HEK293 (cell line): ENCODE results near the gene SLC25A45.
A peak's percentile ranks its signal among the peaks of the same experiment; 100 is the strongest.

Source experiments
- CTCF ChIA-PET: fragments of 350-600 bp; formaldehyde crosslinking; extraction: SDS; loops from one replicate; lab custom pipeline; 2021; ENCODE audit warnings: antibody characterized with exemption; lab: Yijun Ruan, JAX
- POLR2A ChIA-PET: fragments of 300-600 bp; formaldehyde crosslinking; extraction: SDS; loops from one replicate; lab custom pipeline; 2020; ENCODE audit warnings: antibody characterized with exemption, inconsistent platforms; lab: Yijun Ruan, JAX
- H3K27ac ChIP-seq: fragments of 200-500 bp; sonication (Bioruptor generic); 2 replicates; pipeline ENCODE4 v1.5.1; 2014; ENCODE audit warnings: low read depth, low read length, control low read depth, inconsistent platforms; ENCODE audit errors: extremely low read depth
- H3K36me3 ChIP-seq, 2 experiments: fragments of 200-500 bp in 1 of 2; sonication (Bioruptor generic) in 1 of 2; 1 replicate in 1 of 2; 2 replicates in 1 of 2; pipeline ENCODE4 v1.5.1; 2014 to 2017; ENCODE audit warnings: inconsistent platforms in 2 of 2, low read length in 2 of 2; ENCODE audit not compliant: control insufficient read depth in 2 of 2, insufficient read depth in 1 of 2
- H3K4me1 ChIP-seq: fragments of 200-500 bp; sonication (Bioruptor generic); 2 replicates; pipeline ENCODE4 v1.5.1; 2014; ENCODE audit warnings: mild to moderate bottlenecking, low read length, inconsistent platforms; ENCODE audit not compliant: control insufficient read depth, insufficient read depth
- H3K4me3 ChIP-seq: 2 replicates; pipeline ENCODE4 v1.5.1; 2011; ENCODE audit warnings: low read depth, mild to moderate bottlenecking, control low read depth, low read length, moderate library complexity
- H3K9me3 ChIP-seq: fragments of 200-500 bp; sonication (Bioruptor generic); 2 replicates; pipeline ENCODE4 v1.5.1; 2014; ENCODE audit warnings: low read depth, low read length, inconsistent platforms; ENCODE audit not compliant: control insufficient read depth, insufficient read depth
- FEZF1 ChIP-seq: fragments of 450-650 bp; formaldehyde crosslinking; IDR thresholded peaks from 2 replicates; pipeline ENCODE4 v1.5.1; 2016; ENCODE audit warnings: missing biosample characterization, missing genetic modification characterization
- KLF8 ChIP-seq: fragments of 450-650 bp; formaldehyde crosslinking; IDR thresholded peaks from 2 replicates; pipeline ENCODE4 v1.5.1; 2016; ENCODE audit warnings: missing biosample characterization, missing genetic modification characterization
- REPIN1 ChIP-seq: fragments of 450-650 bp; formaldehyde crosslinking; IDR thresholded peaks from 2 replicates; pipeline ENCODE4 v1.5.1; 2017; ENCODE audit warnings: missing biosample characterization, missing genetic modification characterization, low read depth
- SALL2 ChIP-seq: fragments of 450-650 bp; formaldehyde crosslinking; IDR thresholded peaks from 2 replicates; pipeline ENCODE4 v1.5.0; 2017; ENCODE audit warnings: missing biosample characterization, mild to moderate bottlenecking, missing genetic modification characterization, borderline replicate concordance
- ZFHX2 ChIP-seq: fragments of 450-650 bp; formaldehyde crosslinking; conservative IDR thresholded peaks from 2 replicates; pipeline ENCODE4 v1.5.1; 2016; ENCODE audit warnings: missing biosample characterization, missing genetic modification characterization
- ZNF132 ChIP-seq: fragments of 450-650 bp; formaldehyde crosslinking; IDR thresholded peaks from 2 replicates; pipeline ENCODE4 v1.5.1; 2017; ENCODE audit warnings: missing biosample characterization, missing genetic modification characterization, borderline replicate concordance
- ZNF148 ChIP-seq: fragments of 450-650 bp; formaldehyde crosslinking; IDR thresholded peaks from 2 replicates; pipeline ENCODE4 v1.5.0; 2017; ENCODE audit warnings: missing biosample characterization, missing genetic modification characterization, borderline replicate concordance
- ZNF18 ChIP-seq: fragments of 450-650 bp; formaldehyde crosslinking; IDR thresholded peaks from 2 replicates; pipeline ENCODE4 v1.5.1; 2016; ENCODE audit warnings: missing biosample characterization, missing genetic modification characterization
- ZNF354C ChIP-seq: fragments of 450-650 bp; formaldehyde crosslinking; IDR thresholded peaks from 2 replicates; pipeline ENCODE4 v1.5.1; 2016; ENCODE audit warnings: missing biosample characterization, missing genetic modification characterization, low read depth, borderline replicate concordance
- ZNF394 ChIP-seq: fragments of 450-650 bp; formaldehyde crosslinking; IDR thresholded peaks from 2 replicates; pipeline ENCODE4 v1.5.1; 2016; ENCODE audit warnings: missing biosample characterization, missing genetic modification characterization, mild to moderate bottlenecking, moderate library complexity, borderline replicate concordance
- ZNF423 ChIP-seq: fragments of 450-650 bp; formaldehyde crosslinking; IDR thresholded peaks from 2 replicates; pipeline ENCODE4 v1.5.1; 2016; ENCODE audit warnings: missing biosample characterization, missing genetic modification characterization
- ZNF426 ChIP-seq: fragments of 450-650 bp; formaldehyde crosslinking; IDR thresholded peaks from 2 replicates; pipeline ENCODE4 v1.5.1; 2017; ENCODE audit warnings: missing biosample characterization, missing genetic modification characterization, mild to moderate bottlenecking, inconsistent platforms, moderate library complexity
- ZNF529 ChIP-seq: fragments of 450-650 bp; formaldehyde crosslinking; IDR thresholded peaks from 2 replicates; pipeline ENCODE4 v1.5.1; 2017; ENCODE audit warnings: missing genetic modification characterization, missing biosample characterization; ENCODE audit not compliant: insufficient replicate concordance
- ZNF596 ChIP-seq: fragments of 450-650 bp; IDR thresholded peaks from 2 replicates; pipeline ENCODE4 v1.5.0; 2018; ENCODE audit warnings: missing biosample characterization, mild to moderate bottlenecking, missing genetic modification characterization, moderate library complexity
- ZNF626 ChIP-seq: fragments of 450-650 bp; sonication (Bioruptor Pico); formaldehyde crosslinking; IDR thresholded peaks from 2 replicates; pipeline ENCODE4 v1.5.1; 2018; ENCODE audit warnings: missing biosample characterization, missing genetic modification characterization, inconsistent platforms
- ZNF629 ChIP-seq: fragments of 450-650 bp; formaldehyde crosslinking; IDR thresholded peaks from 2 replicates; pipeline ENCODE4 v1.5.1; 2017; ENCODE audit warnings: missing biosample characterization, missing genetic modification characterization
- ZNF664 ChIP-seq: fragments of 450-650 bp; formaldehyde crosslinking; IDR thresholded peaks from 2 replicates; pipeline ENCODE4 v1.5.1; 2016; ENCODE audit warnings: missing biosample characterization, missing genetic modification characterization
- ZNF707 ChIP-seq: fragments of 450-650 bp; formaldehyde crosslinking; IDR thresholded peaks from 2 replicates; pipeline ENCODE4 v1.5.1; 2016; ENCODE audit warnings: missing biosample characterization, missing genetic modification characterization
- ZNF791 ChIP-seq: fragments of 450-650 bp; formaldehyde crosslinking; IDR thresholded peaks from 2 replicates; pipeline ENCODE4 v1.5.1; 2016; ENCODE audit warnings: missing biosample characterization, missing genetic modification characterization
- ZNF792 ChIP-seq: fragments of 450-650 bp; formaldehyde crosslinking; IDR thresholded peaks from 2 replicates; pipeline ENCODE4 v1.5.1; 2016; ENCODE audit warnings: missing biosample characterization, missing genetic modification characterization
- TF ChIP-seq, protein P1 (sequence below): fragments of 450-650 bp; formaldehyde crosslinking; IDR thresholded peaks from 2 replicates; pipeline ENCODE4 v1.5.1; 2017; ENCODE audit warnings: missing biosample characterization, missing genetic modification characterization
- TF ChIP-seq, protein P2 (sequence below): fragments of 450-650 bp; formaldehyde crosslinking; IDR thresholded peaks from 2 replicates; pipeline ENCODE4 v1.5.1; 2016; ENCODE audit warnings: missing biosample characterization, missing genetic modification characterization
- TF ChIP-seq, protein P3 (sequence below): fragments of 450-650 bp; formaldehyde crosslinking; IDR thresholded peaks from 2 replicates; pipeline ENCODE4 v1.5.1; 2017; ENCODE audit warnings: missing biosample characterization, missing genetic modification characterization
- TF ChIP-seq, protein P4 (sequence below): fragments of 450-650 bp; formaldehyde crosslinking; IDR thresholded peaks from 2 replicates; pipeline ENCODE4 v1.5.1; 2016; ENCODE audit warnings: missing biosample characterization, missing genetic modification characterization

Gene SLC25A45

DNA sequence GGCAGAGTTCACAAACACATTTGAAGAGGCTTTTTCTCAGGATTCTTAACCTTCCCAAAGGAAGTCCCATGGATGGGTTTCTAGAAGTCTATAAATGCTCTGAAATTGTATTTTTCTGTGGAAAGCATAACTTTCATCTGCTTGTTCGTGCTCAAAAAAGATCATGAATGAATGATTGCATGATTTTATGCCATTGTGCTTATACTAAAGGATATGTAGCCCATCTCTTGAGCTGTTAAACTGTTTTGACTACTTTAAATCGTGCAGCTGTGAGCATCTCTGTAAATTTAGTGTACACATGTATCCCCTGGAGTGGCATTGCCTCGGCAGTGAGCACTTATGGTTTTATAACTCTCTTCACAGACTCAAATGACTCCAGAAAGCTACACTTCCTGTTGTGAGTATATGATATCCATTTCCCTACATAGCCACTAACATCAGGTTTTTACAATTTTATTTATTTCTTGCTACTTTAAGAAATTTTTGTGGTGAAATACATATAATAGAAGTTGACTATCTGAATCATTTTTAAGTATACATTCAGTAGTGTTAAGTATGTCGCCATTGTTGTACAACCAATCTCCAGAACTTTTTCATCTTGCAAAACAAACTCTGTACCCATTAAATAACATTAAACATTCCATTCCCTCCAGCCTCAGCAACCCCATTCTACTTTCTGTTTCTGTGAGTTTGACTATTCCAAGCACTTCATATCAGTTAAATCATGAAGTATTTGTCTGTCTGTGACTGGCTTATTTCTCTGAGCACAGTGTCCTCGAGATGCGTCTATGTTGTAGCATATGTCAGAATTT, 48.2 kb upstream of the SLC25A45 start (continued):
- TF ChIP-seq ZNF148 (tag by site-specific recombination) (no peak), ZNF707 (tag by site-specific recombination) (no peak), ZNF423 (tag by site-specific recombination) (no peak), ZNF596 (tag by site-specific recombination) (no peak), ZNF792 (tag by site-specific recombination) (no peak), REPIN1 (tag by site-specific recombination) (no peak), ZNF132 (no peak)
- TF ChIP-seq, protein P1, sequence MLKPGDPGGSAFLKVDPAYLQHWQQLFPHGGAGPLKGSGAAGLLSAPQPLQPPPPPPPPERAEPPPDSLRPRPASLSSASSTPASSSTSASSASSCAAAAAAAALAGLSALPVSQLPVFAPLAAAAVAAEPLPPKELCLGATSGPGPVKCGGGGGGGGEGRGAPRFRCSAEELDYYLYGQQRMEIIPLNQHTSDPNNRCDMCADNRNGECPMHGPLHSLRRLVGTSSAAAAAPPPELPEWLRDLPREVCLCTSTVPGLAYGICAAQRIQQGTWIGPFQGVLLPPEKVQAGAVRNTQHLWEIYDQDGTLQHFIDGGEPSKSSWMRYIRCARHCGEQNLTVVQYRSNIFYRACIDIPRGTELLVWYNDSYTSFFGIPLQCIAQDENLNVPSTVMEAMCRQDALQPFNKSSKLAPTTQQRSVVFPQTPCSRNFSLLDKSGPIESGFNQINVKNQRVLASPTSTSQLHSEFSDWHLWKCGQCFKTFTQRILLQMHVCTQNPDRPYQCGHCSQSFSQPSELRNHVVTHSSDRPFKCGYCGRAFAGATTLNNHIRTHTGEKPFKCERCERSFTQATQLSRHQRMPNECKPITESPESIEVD (tag by site-specific recombination): peak; percentile 69
- TF ChIP-seq, all 188 proteins: peak for 2

DNA sequence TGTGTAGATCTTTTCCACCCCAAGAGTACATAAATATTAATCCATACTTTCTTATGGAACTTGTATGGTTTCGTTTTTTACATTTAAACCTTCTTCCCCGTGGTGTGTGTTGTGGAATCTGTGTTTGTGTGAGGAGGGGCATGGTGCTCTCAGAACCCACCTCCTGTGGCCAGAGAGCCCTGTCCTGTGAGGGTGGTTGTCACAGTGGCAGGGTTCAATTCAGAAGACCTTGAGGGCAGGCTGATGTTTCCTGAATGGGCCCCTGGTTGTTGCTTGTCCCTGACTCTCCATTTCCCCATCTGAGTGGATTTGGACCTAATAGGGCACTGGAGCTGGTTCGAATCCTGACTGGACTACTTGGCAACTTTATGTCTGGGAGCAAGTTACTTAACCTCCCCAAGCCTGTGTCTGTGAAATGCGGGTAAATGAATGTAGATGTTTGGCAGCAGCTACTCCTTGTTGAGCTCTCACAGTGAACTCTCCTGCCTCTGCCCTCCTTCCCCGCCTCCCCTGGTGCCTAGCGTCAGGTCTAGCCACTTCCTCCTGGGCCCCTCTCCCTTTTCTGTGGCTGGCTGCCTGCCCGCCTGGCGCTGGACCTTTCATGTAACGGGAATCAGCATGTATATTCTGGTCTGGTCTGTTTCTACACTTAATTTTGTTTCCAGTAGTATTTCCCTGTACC, 47.4 kb upstream of the SLC25A45 start:
- H3K4me3 ChIP-seq: peak overlapping the region; percentile 68
- no peaks in the 10 kb centered on the region for H3K9me3 ChIP-seq
- ChIA-PET POLR2A (interaction anchor here (0.7 to 16.9 kb wide), 10 partner anchors 9 to 69 kb away, joined by 3 to 1129 read pairs (median 4); partner anchors contain the start of genes FRMD8 and MALAT1), CTCF (interaction anchor here (1.3 kb wide), 1 partner anchor 14 kb away, joined by 7 read pairs; no protein-coding TSS in a partner anchor)
- H3K4me1 ChIP-seq: no peaks in the 10 kb centered on the region
- peaks cover 0 to 51% of the 10 kb centered on the region in 2 experiments; a peak in 1 of 3 replicates for H3K36me3 ChIP-seq
- H3K27ac ChIP-seq: peak overlapping the region; percentile 55
- TF ChIP-seq ZNF354C (tag by site-specific recombination) (no peak), ZFHX2 (tag by site-specific recombination) (no peak), ZNF629 (tag by site-specific recombination) (no peak), ZNF394 (tag by site-specific recombination) (peak; percentile 78; the same call in 1 of the 2 replicates), SALL2 (no peak), ZNF529 (no peak), KLF8 (no peak), ZNF791 (no peak), ZNF18 (no peak), ZNF426 (tag by site-specific recombination) (no peak), ZNF626 (no peak), FEZF1 (0 out of 2 replicates have a peak, but pooled peaks have one; percentile 23), ZNF664 (no peak)
- TF ChIP-seq, protein P2, sequence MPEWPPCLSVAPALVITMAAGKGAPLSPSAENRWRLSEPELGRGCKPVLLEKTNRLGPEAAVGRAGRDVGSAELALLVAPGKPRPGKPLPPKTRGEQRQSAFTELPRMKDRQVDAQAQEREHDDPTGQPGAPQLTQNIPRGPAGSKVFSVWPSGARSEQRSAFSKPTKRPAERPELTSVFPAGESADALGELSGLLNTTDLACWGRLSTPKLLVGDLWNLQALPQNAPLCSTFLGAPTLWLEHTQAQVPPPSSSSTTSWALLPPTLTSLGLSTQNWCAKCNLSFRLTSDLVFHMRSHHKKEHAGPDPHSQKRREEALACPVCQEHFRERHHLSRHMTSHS (tag by site-specific recombination): no peak
- TF ChIP-seq, protein P3, sequence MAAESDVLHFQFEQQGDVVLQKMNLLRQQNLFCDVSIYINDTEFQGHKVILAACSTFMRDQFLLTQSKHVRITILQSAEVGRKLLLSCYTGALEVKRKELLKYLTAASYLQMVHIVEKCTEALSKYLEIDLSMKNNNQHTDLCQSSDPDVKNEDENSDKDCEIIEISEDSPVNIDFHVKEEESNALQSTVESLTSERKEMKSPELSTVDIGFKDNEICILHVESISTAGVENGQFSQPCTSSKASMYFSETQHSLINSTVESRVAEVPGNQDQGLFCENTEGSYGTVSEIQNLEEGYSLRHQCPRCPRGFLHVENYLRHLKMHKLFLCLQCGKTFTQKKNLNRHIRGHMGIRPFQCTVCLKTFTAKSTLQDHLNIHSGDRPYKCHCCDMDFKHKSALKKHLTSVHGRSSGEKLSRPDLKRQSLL: no peak
- TF ChIP-seq, protein P4, sequence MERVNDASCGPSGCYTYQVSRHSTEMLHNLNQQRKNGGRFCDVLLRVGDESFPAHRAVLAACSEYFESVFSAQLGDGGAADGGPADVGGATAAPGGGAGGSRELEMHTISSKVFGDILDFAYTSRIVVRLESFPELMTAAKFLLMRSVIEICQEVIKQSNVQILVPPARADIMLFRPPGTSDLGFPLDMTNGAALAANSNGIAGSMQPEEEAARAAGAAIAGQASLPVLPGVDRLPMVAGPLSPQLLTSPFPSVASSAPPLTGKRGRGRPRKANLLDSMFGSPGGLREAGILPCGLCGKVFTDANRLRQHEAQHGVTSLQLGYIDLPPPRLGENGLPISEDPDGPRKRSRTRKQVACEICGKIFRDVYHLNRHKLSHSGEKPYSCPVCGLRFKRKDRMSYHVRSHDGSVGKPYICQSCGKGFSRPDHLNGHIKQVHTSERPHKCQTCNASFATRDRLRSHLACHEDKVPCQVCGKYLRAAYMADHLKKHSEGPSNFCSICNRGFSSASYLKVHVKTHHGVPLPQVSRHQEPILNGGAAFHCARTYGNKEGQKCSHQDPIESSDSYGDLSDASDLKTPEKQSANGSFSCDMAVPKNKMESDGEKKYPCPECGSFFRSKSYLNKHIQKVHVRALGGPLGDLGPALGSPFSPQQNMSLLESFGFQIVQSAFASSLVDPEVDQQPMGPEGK (tag by site-specific recombination): peak; percentile 20; the same call in 1 of the 2 replicates
